B cell (primary cell): ENCODE data around the gene ATIC. TPM values are rescaled to one million over a fixed set of nuclear protein-coding genes. Genes with fewer than 3 reads are reported as not detected.

Source experiments
- polyA plus RNA-seq: library from polyadenylated mRNA; depleted of rRNA; stranded (reverse); fragments of >200 nt; gene quantifications from 2 replicates; pipeline ENCODE4 v1.2.3, GENCODE V29; 2012
- total RNA-seq, 2 donors: library from RNA; stranded (reverse); fragments of 120-200 nt in 1 of 2; gene quantifications; 1 replicate in 1 of 2; 2 replicates in 1 of 2; pipeline versions ENCODE4 v1.2.3 to v1.2.4, GENCODE V29; 2013 to 2022

Gene ATIC
- total and polyA plus RNA-seq, 2 donors (not counting 1 experiment from before 2014, with no cell fraction given), result 55.4 to 80.4 TPM

Other genes starting within 250 kb of the ATIC start
- not detected in 2 replicates for gene ABCA12, start 173.4 kb upstream of the ATIC start, total RNA-seq
- not detected in 2 replicates for gene ABCA12, start 173.4 kb upstream of the ATIC start, polyA plus RNA-seq
- 0.05 TPM in 1 of 2 replicates, not detected in the other for gene FN1, start 124.0 kb downstream of the ATIC start, total RNA-seq
- gene FN1, start 124.0 kb downstream of the ATIC start, polyA plus RNA-seq, result not detected in 2 replicates